ENCODE results near the gene OVCA2. TPM values are rescaled to one million over a fixed set of nuclear protein-coding genes. Genes with fewer than 3 reads are reported as not detected.
A peak's percentile ranks its signal among the peaks of the same experiment; 100 is the strongest.

Gene OVCA2
- total RNA-seq, 2 donors from 2014 or later = 17.1 to 36.3 TPM

DNA sequence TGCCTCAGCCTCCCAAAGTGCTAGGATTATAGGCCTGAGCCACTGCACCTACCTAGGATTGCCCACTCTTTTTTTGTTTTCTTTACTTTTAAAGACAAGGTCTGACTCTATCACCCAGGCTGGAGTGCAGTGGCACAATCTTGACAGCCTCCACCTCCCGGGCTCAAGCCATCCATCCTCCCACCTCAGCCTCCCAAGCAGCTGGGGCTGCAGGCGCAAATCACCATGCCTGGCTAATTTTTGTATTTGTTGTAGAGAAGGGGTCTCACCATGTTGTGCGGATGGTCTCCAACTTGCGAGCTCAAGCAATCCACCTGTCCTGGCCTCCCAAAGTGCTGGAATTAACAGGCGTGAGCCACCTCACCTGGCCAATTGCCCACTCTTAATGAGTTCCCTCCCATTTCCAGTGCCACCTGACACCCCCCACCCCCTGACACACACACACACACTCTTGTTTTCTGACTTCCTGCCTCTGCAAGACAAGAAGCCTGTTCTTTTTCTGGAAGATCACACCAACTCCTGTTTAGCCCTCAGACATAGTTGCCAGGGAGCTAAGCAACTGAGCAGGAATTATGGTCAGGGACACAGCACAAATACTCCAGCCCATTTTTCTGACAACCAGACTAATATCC is 2.6 kb downstream of the OVCA2 start:
- peaks cover 0 to 5% of the 10 kb centered on the region in 2 donors for H3K36me3 ChIP-seq (replicated peaks in 1 of 2; ENCODE audit: insufficient read depth in 1 of 2, low read depth in 2 of 2)
- H3K4me1 ChIP-seq = peaks cover 36% of the 10 kb centered on the region
- H3K27ac ChIP-seq = no peak overlapping the region
- ATAC-seq (no peak), DNase-seq (no peak)
- H3K27me3 ChIP-seq = peaks cover 0 to 4% of the 10 kb centered on the region in 2 donors
- intact Hi-C loops (cut with DNase I) = no loop called here
- H3K4me3 ChIP-seq = no peak overlapping the region
- no peak for TF ChIP-seq POLR2A (IDR thresholded peaks at IDR 0.05)
- TF ChIP-seq, protein P1, sequence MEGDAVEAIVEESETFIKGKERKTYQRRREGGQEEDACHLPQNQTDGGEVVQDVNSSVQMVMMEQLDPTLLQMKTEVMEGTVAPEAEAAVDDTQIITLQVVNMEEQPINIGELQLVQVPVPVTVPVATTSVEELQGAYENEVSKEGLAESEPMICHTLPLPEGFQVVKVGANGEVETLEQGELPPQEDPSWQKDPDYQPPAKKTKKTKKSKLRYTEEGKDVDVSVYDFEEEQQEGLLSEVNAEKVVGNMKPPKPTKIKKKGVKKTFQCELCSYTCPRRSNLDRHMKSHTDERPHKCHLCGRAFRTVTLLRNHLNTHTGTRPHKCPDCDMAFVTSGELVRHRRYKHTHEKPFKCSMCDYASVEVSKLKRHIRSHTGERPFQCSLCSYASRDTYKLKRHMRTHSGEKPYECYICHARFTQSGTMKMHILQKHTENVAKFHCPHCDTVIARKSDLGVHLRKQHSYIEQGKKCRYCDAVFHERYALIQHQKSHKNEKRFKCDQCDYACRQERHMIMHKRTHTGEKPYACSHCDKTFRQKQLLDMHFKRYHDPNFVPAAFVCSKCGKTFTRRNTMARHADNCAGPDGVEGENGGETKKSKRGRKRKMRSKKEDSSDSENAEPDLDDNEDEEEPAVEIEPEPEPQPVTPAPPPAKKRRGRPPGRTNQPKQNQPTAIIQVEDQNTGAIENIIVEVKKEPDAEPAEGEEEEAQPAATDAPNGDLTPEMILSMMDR (IDR thresholded peaks at IDR 0.05) = no peak
- 98% methylated on average over 4 to 5 of the region's 5 CpGs for whole genome bisulfite sequencing, 2 donors
- H3K9me3 ChIP-seq = no peaks in the 10 kb centered on the region

DNA sequence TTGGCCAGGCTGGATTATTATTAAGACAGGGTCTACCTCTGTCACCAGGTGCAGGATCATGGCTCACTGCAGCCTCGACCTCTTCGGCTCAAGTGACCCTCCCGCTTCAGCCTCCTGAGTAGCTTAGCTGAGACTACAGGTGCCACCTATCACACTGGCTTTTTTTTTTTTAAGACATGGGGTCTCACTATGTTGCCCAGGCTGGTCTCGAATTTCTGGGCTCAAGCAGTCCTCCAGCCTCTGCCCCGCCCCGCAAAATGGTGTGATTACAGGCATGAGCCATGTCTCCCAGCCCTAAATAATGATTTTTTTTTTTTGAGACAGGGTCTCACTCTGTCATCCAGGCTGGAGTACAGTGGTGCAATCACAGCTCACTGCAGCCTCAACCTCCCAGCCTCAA is 5.8 kb downstream of the OVCA2 start:
- DNase-seq (no peak), ATAC-seq (no peak)
- no peak overlapping the region for H3K27ac ChIP-seq
- intact Hi-C loops (cut with DNase I) = no loop called here
- H3K4me1 ChIP-seq = peaks cover 37% of the 10 kb centered on the region
- H3K27me3 ChIP-seq = peaks cover 0 to 4% of the 10 kb centered on the region in 2 donors
- TF ChIP-seq, protein P1 (IDR thresholded peaks at IDR 0.05) = no peak
- no peak for TF ChIP-seq POLR2A (IDR thresholded peaks at IDR 0.05)
- no peaks in the 10 kb centered on the region for H3K9me3 ChIP-seq
- no peak overlapping the region for H3K4me3 ChIP-seq
- 73 to 75% methylated on average over 6 of the region's 6 CpGs for WGBS, 2 donors
- peaks cover 0 to 5% of the 10 kb centered on the region in 2 donors for H3K36me3 ChIP-seq (replicated peaks in 1 of 2; ENCODE audit: insufficient read depth in 1 of 2, low read depth in 2 of 2)

DNA sequence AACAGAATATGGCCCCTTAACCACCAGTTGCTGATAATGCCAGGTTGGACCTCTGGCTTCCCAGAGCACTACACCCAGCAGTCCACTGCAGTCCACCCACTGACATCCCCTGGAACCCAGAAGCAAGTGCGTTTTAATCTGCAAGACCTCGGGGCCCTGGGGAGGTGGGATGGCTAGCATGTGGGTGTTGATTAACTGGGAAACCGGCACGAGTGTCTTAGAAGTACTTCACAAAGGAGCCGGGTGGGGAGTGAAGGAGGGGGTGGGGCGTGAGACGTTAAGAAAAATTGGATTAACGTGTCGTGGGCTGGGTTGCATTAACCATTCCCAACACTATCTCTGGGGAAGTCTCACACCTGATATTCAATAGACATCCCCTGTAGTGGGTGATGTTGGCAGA is 7.0 kb downstream of the OVCA2 start:
- no peak overlapping the region for H3K4me3 ChIP-seq
- intact Hi-C loops (cut with DNase I) = no loop called here
- TF ChIP-seq POLR2A (IDR thresholded peaks at IDR 0.05) = no peak
- TF ChIP-seq, protein P1 (IDR thresholded peaks at IDR 0.05) = no peak
- no peak overlapping the region for H3K27ac ChIP-seq
- ATAC-seq (no peak), DNase-seq (no peak)
- 4 to 6% methylated on average over 9 of the region's 9 CpGs for WGBS, 2 donors
- H3K27me3 ChIP-seq = peaks cover 0 to 4% of the 10 kb centered on the region in 2 donors
- peaks cover 32% of the 10 kb centered on the region for H3K4me1 ChIP-seq
- H3K9me3 ChIP-seq = no peaks in the 10 kb centered on the region
- peaks cover 0 to 1% of the 10 kb centered on the region in 2 donors for H3K36me3 ChIP-seq (replicated peaks in 1 of 2; ENCODE audit: insufficient read depth in 1 of 2, low read depth in 2 of 2)

DNA sequence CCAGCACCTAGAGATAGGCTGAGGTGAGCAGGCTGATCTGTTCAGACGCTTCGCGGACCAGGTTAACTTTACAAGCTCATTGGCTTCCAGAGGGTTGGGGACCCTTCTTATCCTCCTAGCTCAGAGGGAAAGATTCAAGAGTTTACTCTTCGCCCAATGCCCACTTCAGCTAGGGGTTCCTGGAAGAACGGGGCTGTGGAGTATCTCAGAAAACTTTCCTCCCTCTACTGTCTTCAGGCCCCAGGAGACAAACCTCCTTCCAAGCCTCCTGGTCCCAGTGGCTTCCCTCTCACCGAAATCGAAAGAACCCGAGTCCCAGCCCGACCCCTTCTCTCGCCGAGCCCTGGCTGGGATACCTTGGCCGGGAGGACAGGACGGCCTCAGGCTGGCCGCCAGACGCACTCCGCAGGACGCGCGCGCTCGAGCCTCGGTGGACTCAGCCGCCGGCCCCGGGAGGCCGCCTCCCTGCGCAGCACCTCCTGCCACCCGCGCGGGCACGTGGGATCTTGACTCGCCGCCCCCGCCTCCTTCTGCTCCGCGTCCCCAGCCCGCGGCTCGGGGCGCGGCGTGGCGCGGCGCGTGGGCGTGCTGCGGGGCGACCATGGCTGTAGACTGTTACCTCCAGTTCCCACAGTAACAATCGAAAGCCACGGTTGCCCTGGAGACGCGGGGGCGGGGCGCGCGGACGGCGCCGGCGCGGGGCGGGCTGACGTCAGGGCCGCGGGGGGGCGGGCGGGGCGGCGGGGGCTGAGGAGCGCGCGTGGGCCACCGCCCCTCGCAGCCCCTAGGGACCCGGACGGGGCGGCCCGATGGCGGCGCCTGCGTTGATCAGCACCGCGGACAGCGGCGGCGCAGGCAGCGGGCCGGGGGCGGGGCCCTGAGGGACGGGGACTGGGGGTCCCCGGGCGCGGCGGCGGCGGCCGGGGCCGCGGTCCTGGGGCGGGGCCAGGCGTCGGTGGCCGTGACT is 7.8 kb downstream of the OVCA2 start:
- intact Hi-C loops (cut with DNase I) = no loop called here
- H3K27ac ChIP-seq = peak overlapping the region in 3 of 4 donors; percentile 17 to 53 (median 26)
- H3K36me3 ChIP-seq (replicated peaks in 1 of 2; ENCODE audit: insufficient read depth in 1 of 2, low read depth in 2 of 2) = no peaks in the 10 kb centered on the region
- ATAC-seq (peak; percentile 77), DNase-seq (peak; percentile 86 to 90 (median 88))
- TF ChIP-seq, protein P1 (IDR thresholded peaks at IDR 0.05) = no peak
- TF ChIP-seq POLR2A (IDR thresholded peaks at IDR 0.05) = no peak
- H3K9me3 ChIP-seq = no peaks in the 10 kb centered on the region
- H3K4me3 ChIP-seq = peak overlapping the region; percentile 54 to 72
- peaks cover 40% of the 10 kb centered on the region for H3K4me1 ChIP-seq
- 1 to 10% methylated on average over 5 to 90 of the region's 104 CpGs for WGBS, 2 donors
- peaks cover 0 to 4% of the 10 kb centered on the region in 2 donors for H3K27me3 ChIP-seq

All from body of pancreas (tissue), 4 donors.